Common myeloid progenitor, CD34-positive (primary cell): ENCODE measurements around the gene RPUSD3.
A peak's percentile ranks its signal among the peaks of the same experiment; 100 is the strongest.

Experiments used
- CTCF ChIA-PET: fragments of 350-600 bp; sonication (Branson Sonifier 250); formaldehyde crosslinking; loops from one replicate; lab custom pipeline; 2021; ENCODE audit warnings: antibody characterized with exemption; lab: Charles Lee
- POLR2A ChIA-PET: fragments of 350-600 bp; sonication (Branson Sonifier 250); formaldehyde crosslinking; loops from one replicate; lab custom pipeline; 2021; ENCODE audit warnings: antibody characterized with exemption; lab: Charles Lee
- DNase-seq, 3 donors: peaks; one replicate each; pipeline versions ENCODE4 v3.0.0 to v3.0.0-alpha.2; 2013
- H3K27ac ChIP-seq, 2 experiments: 1 replicate in 1 of 2; 2 replicates in 1 of 2; pipeline ENCODE4 v1.7.0; 2013; ENCODE audit warnings: inconsistent platforms in 2 of 2, low read length in 2 of 2, mild to moderate bottlenecking in 2 of 2, low read depth in 1 of 2, moderate library complexity in 1 of 2; ENCODE audit not compliant: severe bottlenecking in 2 of 2, insufficient read depth in 1 of 2, poor library complexity in 1 of 2
- H3K27me3 ChIP-seq, 5 experiments: replicated peaks in 2 of 5; 1 replicate in 3 of 5; 2 replicates in 2 of 5; pipeline versions ENCODE4 v1.6.1 to v1.7.0; 2013; ENCODE audit warnings: low read length in 4 of 5, mild to moderate bottlenecking in 2 of 5, moderate library complexity in 2 of 5, inconsistent platforms in 1 of 5; ENCODE audit not compliant: insufficient read depth in 5 of 5, control insufficient read depth in 4 of 5
- H3K36me3 ChIP-seq, 4 experiments: 1 replicate in 2 of 4; 2 replicates in 2 of 4; pipeline versions ENCODE4 v1.6.1 to v1.7.0; 2013; ENCODE audit warnings: low read length in 3 of 4, control low read depth in 1 of 4, mild to moderate bottlenecking in 1 of 4; ENCODE audit not compliant: control insufficient read depth in 4 of 4, insufficient read depth in 4 of 4
- H3K4me1 ChIP-seq, 4 experiments: 1 replicate in 3 of 4; 2 replicates in 1 of 4; pipeline versions ENCODE4 v1.6.1 to v1.7.1; 2013; ENCODE audit warnings: low read length in 3 of 4, mild to moderate bottlenecking in 3 of 4, control low read depth in 1 of 4, inconsistent platforms in 1 of 4, moderate library complexity in 1 of 4; ENCODE audit not compliant: control insufficient read depth in 4 of 4, insufficient read depth in 4 of 4; ENCODE audit errors: control extremely low read depth in 1 of 4
- H3K4me3 ChIP-seq, 7 experiments: 1 replicate in 4 of 7; 2 replicates in 3 of 7; pipeline versions ENCODE4 v1.5.1 to v1.7.0; 2013; ENCODE audit warnings: mild to moderate bottlenecking in 7 of 7, low read length in 6 of 7, moderate library complexity in 6 of 7, inconsistent platforms in 2 of 7, low read depth in 2 of 7, control low read depth in 1 of 7; ENCODE audit not compliant: insufficient read depth in 4 of 7, control insufficient read depth in 1 of 7; ENCODE audit errors: extremely low read depth in 1 of 7
- H3K9me3 ChIP-seq, 5 experiments: 1 replicate in 4 of 5; 2 replicates in 1 of 5; pipeline versions ENCODE4 v1.6.1 to v1.7.1; 2013; ENCODE audit warnings: low read length in 4 of 5, mild to moderate bottlenecking in 2 of 5, inconsistent platforms in 1 of 5, low read depth in 1 of 5, moderate library complexity in 1 of 5; ENCODE audit not compliant: control insufficient read depth in 4 of 5, insufficient read depth in 2 of 5; ENCODE audit errors: control extremely low read depth in 1 of 5
- WGBS: methylation state at CpG from one replicate; pipeline ENCODE4 v1.1.5; 2013; ENCODE audit not compliant: insufficient coverage; 5-methylcytosine and 5-hydroxymethylcytosine counted together

The RPUSD3 gene

GRCh38 chr3:9837701-9838582, 5.9 kb downstream of the RPUSD3 start:
- peaks cover 6 to 29% (median 19%) of the 10 kb centered on the region in 4 experiments for H3K4me1 ChIP-seq
- H3K36me3 ChIP-seq = peaks cover 12 to 70% (median 46%) of the 10 kb centered on the region in 4 experiments
- WGBS = 61% methylated on average over 8 of the region's 12 CpGs
- CTCF ChIA-PET = interaction anchor here (1.1 to 2.1 kb wide), 2 partner anchors 8 to 41 kb away, joined by 3 to 5 read pairs; no protein-coding TSS in a partner anchor
- no peaks in the 10 kb centered on the region for H3K9me3 ChIP-seq
- H3K27me3 ChIP-seq = no peaks in the 10 kb centered on the region
- peak in 2 of 3 donors; percentile 54 for DNase-seq
- H3K27ac ChIP-seq = no peak overlapping the region
- POLR2A ChIA-PET = no interaction called here
- H3K4me3 ChIP-seq = peak overlapping the region in 1 of 7 experiments; percentile 23

GRCh38 chr3:9834520-9835380, 9.1 kb downstream of the RPUSD3 start:
- H3K36me3 ChIP-seq = peaks cover 9 to 59% (median 38%) of the 10 kb centered on the region in 4 experiments
- CTCF ChIA-PET = interaction anchor here (0.8 kb wide), 1 partner anchor 9 kb away, joined by 3 read pairs; the partner anchor contains the start of gene RPUSD3
- WGBS = 97% methylated on average over 16 of the region's 18 CpGs

GRCh38 chr3:9833078-9833477, 10.7 kb downstream of the RPUSD3 start:
- H3K9me3 ChIP-seq = no peaks in the 10 kb centered on the region
- DNase-seq = no peak
- peaks cover 1 to 7% (median 5%) of the 10 kb centered on the region in 4 experiments for H3K4me1 ChIP-seq
- peaks cover 14 to 53% (median 41%) of the 10 kb centered on the region in 4 experiments for H3K36me3 ChIP-seq
- WGBS = 95% methylated on average over 9 of the region's 9 CpGs
- no peak overlapping the region for H3K27ac ChIP-seq
- no peaks in the 10 kb centered on the region for H3K27me3 ChIP-seq
- CTCF ChIA-PET = no interaction called here
- POLR2A ChIA-PET = no interaction called here
- no peak overlapping the region for H3K4me3 ChIP-seq

More at GRCh38 chr3:9834520-9835380, 9.1 kb downstream of the RPUSD3 start:
- DNase-seq = no peak
- no peaks in the 10 kb centered on the region for H3K9me3 ChIP-seq
- peaks cover 6 to 20% (median 14%) of the 10 kb centered on the region in 4 experiments for H3K4me1 ChIP-seq
- no peak overlapping the region for H3K27ac ChIP-seq
- H3K4me3 ChIP-seq = no peak overlapping the region
- no peaks in the 10 kb centered on the region for H3K27me3 ChIP-seq
- POLR2A ChIA-PET = no interaction called here

DNA sequence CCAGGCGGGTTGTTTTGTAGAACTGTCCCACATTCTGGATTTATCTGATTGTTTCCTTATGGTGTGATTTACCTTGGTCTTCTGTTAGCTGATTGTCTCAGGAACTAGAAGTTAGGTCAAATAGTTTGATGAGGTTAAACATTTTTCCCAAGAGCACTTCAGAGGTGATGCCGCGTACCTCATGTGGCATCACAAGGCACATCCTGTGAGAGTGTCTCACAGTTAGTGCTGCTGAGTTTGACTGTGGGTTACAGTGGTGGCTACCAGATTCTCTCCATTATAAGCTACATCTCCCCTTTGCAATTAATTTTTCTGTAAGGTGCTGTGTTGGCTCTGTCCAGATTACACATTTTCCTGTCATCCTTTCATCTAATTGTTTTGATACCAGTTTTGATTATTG, 12.6 kb downstream of the RPUSD3 start:
- no peak overlapping the region for H3K4me3 ChIP-seq
- 100% methylated on average over 3 of the region's 3 CpGs for WGBS
- CTCF ChIA-PET = interaction anchor here (1.0 to 2.0 kb wide), 4 partner anchors 8 to 49 kb away, joined by 3 to 5 read pairs (median 4); no protein-coding TSS in a partner anchor
- H3K36me3 ChIP-seq = peaks cover 14 to 49% (median 42%) of the 10 kb centered on the region in 4 experiments
- peaks cover 0 to 3% (median 1%) of the 10 kb centered on the region in 4 experiments for H3K4me1 ChIP-seq
- POLR2A ChIA-PET = interaction anchor here (0.9 kb wide), 1 partner anchor 24 kb away, joined by 9 read pairs; no protein-coding TSS in a partner anchor
- no peak overlapping the region for H3K27ac ChIP-seq
- no peaks in the 10 kb centered on the region for H3K9me3 ChIP-seq
- H3K27me3 ChIP-seq = no peaks in the 10 kb centered on the region
- DNase-seq = no peak

DNA sequence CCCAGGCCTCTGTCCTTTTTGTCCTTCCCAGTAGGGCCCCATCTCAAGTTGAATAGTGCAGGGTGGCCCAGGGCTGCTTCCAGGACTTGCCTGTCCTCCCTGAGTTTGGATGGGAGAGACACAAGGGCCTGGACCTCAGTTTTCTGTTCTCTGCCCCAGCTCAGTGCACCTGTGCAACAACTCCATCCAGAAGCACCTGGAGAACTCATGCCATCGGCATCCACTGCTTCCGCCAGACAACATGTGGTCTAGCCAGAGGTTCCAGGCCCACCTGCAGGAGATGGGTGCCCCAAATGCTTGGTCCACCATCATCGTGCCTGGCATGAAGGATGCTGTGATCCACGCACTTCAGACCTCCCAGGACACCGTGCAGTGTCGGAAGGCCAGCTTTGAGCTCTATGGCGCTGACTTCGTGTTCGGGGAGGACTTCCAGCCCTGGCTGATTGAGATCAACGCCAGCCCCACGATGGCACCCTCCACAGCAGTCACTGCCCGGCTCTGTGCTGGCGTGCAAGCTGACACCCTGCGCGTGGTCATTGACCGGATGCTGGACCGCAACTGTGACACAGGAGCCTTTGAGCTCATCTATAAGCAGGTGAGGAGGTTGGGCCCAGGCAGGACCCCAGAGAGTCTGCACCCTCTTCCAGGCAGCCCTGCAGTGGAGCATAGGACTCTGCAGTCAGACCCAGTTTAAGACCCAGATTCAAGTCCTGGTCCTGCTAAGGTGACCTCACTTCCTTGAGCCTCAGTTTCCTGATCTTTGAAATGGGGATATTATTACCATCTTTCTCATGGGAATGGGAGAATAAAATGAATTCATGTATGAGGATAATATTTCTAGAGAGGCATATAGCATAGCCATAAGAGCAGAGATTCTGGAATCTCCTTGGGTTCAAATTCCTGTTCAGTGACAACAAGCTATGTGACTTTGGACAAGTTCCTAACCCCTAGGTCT, 14.7 kb downstream of the RPUSD3 start:
- Histone ChIP-seq H3K27me3 (no peaks in the 10 kb centered on the region), H3K9me3 (no peaks in the 10 kb centered on the region), H3K4me3 (no peak overlapping the region), H3K4me1 (peaks cover 0 to 3% (median 1%) of the 10 kb centered on the region in 4 experiments), H3K36me3 (peaks cover 8 to 28% (median 26%) of the 10 kb centered on the region in 4 experiments), H3K27ac (no peak overlapping the region)
- WGBS = 99% methylated on average over 17 of the region's 17 CpGs
- ChIA-PET CTCF (interaction anchor here (1.1 to 2.0 kb wide), 2 partner anchors 9 to 10 kb away, joined by 4 to 5 read pairs; no protein-coding TSS in a partner anchor), POLR2A (no interaction called here)
- no peak for DNase-seq
